Measurements from ENCODE around the gene USP13. TPM values are rescaled to one million over a fixed set of nuclear protein-coding genes. Genes with fewer than 3 reads are reported as not detected.
A peak's percentile ranks its signal among the peaks of the same experiment; 100 is the strongest.

USP13 gene
- total RNA-seq, 1 donor, result 12.7 TPM

- H3K9me3 ChIP-seq (ENCODE audit: low read depth, low read length), result no peaks in the 10 kb centered on the region
- peak overlapping the region; percentile 44 for H2AFZ ChIP-seq (ENCODE audit: low read length)
- no peak for TF ChIP-seq CTCF (IDR thresholded peaks at IDR 0.05; ENCODE audit: extremely low read depth, low read depth, low read length)
- peaks cover 12% of the 10 kb centered on the region for H3K4me1 ChIP-seq (ENCODE audit: insufficient read depth, low read length)
- H3K4me2 ChIP-seq (ENCODE audit: insufficient read depth, low read length), result peak overlapping the region; percentile 89
- H3K27ac ChIP-seq (ENCODE audit: low read depth, low read length), result peak overlapping the region; percentile 60
- no peaks in the 10 kb centered on the region for H3K36me3 ChIP-seq (ENCODE audit: insufficient read depth, low read length)
- H3K27me3 ChIP-seq (ENCODE audit: insufficient read depth, low read length), result no peaks in the 10 kb centered on the region
- no peak for DNase-seq (ENCODE audit: insufficient read length, low spot score, missing footprints)
- H4K20me1 ChIP-seq (ENCODE audit: insufficient read depth, low read length), result peaks cover 10% of the 10 kb centered on the region
- H3K79me2 ChIP-seq (ENCODE audit: insufficient read depth, low read length), result peaks cover 27% of the 10 kb centered on the region
- H3K4me3 ChIP-seq (ENCODE audit: insufficient read depth, low read length), result peak overlapping the region; percentile 89
These were observed 973 bp upstream of the USP13 start for GRCh38 chr3:179651687-179652446.

GRCh38 chr3:179653096-179653797, 407 bp downstream of the USP13 start:
- Histone ChIP-seq H2AFZ (ENCODE audit: low read length) (peak overlapping the region; percentile 96), H3K4me1 (ENCODE audit: insufficient read depth, low read length) (peaks cover 12% of the 10 kb centered on the region), H3K27ac (ENCODE audit: low read depth, low read length) (peak overlapping the region; percentile 80), H3K9me3 (ENCODE audit: low read depth, low read length) (no peaks in the 10 kb centered on the region), H3K4me2 (ENCODE audit: insufficient read depth, low read length) (peak overlapping the region; percentile 97), H4K20me1 (ENCODE audit: insufficient read depth, low read length) (peaks cover 11% of the 10 kb centered on the region), H3K79me2 (ENCODE audit: insufficient read depth, low read length) (peaks cover 41% of the 10 kb centered on the region), H3K4me3 (ENCODE audit: insufficient read depth, low read length) (peak overlapping the region; percentile 89), H3K36me3 (ENCODE audit: insufficient read depth, low read length) (no peaks in the 10 kb centered on the region), H3K27me3 (ENCODE audit: insufficient read depth, low read length) (no peaks in the 10 kb centered on the region)
- no peak for TF ChIP-seq CTCF (IDR thresholded peaks at IDR 0.05; ENCODE audit: extremely low read depth, low read depth, low read length)
- DNase-seq (ENCODE audit: insufficient read length, low spot score, missing footprints), result peak; percentile 95

GRCh38 chr3:179655236-179655635, 2.4 kb downstream of the USP13 start:
- peak overlapping the region; percentile 97 for H3K4me2 ChIP-seq (ENCODE audit: insufficient read depth, low read length)
- no peak overlapping the region for H3K4me3 ChIP-seq (ENCODE audit: insufficient read depth, low read length)
- H3K36me3 ChIP-seq (ENCODE audit: insufficient read depth, low read length), result no peaks in the 10 kb centered on the region
- TF ChIP-seq CTCF (IDR thresholded peaks at IDR 0.05; ENCODE audit: extremely low read depth, low read depth, low read length), result no peak
- peaks cover 18% of the 10 kb centered on the region for H4K20me1 ChIP-seq (ENCODE audit: insufficient read depth, low read length)
- peaks cover 61% of the 10 kb centered on the region for H3K79me2 ChIP-seq (ENCODE audit: insufficient read depth, low read length)
- peaks cover 12% of the 10 kb centered on the region for H3K4me1 ChIP-seq (ENCODE audit: insufficient read depth, low read length)
- no peaks in the 10 kb centered on the region for H3K9me3 ChIP-seq (ENCODE audit: low read depth, low read length)
- H3K27me3 ChIP-seq (ENCODE audit: insufficient read depth, low read length), result no peaks in the 10 kb centered on the region
- no peak overlapping the region for H3K27ac ChIP-seq (ENCODE audit: low read depth, low read length)
- DNase-seq (ENCODE audit: insufficient read length, low spot score, missing footprints), result no peak
- H2AFZ ChIP-seq (ENCODE audit: low read length), result no peak overlapping the region

- peaks cover 94% of the 10 kb centered on the region for H3K79me2 ChIP-seq (ENCODE audit: insufficient read depth, low read length)
- H3K36me3 ChIP-seq (ENCODE audit: insufficient read depth, low read length), result no peaks in the 10 kb centered on the region
- peaks cover 24% of the 10 kb centered on the region for H4K20me1 ChIP-seq (ENCODE audit: insufficient read depth, low read length)
These were observed 5.8 kb downstream of the USP13 start for GRCh38 chr3:179658606-179659005.

More at GRCh38 chr3:179658606-179659005, 5.8 kb downstream of the USP13 start:
- Histone ChIP-seq H3K4me1 (ENCODE audit: insufficient read depth, low read length) (peaks cover 6% of the 10 kb centered on the region), H3K27me3 (ENCODE audit: insufficient read depth, low read length) (no peaks in the 10 kb centered on the region), H3K27ac (ENCODE audit: low read depth, low read length) (no peak overlapping the region), H3K4me3 (ENCODE audit: insufficient read depth, low read length) (no peak overlapping the region), H2AFZ (ENCODE audit: low read length) (no peak overlapping the region), H3K9me3 (ENCODE audit: low read depth, low read length) (no peaks in the 10 kb centered on the region), H3K4me2 (ENCODE audit: insufficient read depth, low read length) (no peak overlapping the region)
- DNase-seq (ENCODE audit: insufficient read length, low spot score, missing footprints), result no peak
- no peak for TF ChIP-seq CTCF (IDR thresholded peaks at IDR 0.05; ENCODE audit: extremely low read depth, low read depth, low read length)
